HG03095 (cell line): ENCODE measurements around the gene LRFN5.

Experiments used
- ATAC-seq: cut with Tn5 transposase; IDR thresholded peaks from one replicate; pipeline ENCODE4 v1.9.1; 2021; ENCODE audit warnings: moderate library complexity; ENCODE audit not compliant: unreplicated experiment

Gene LRFN5

DNA sequence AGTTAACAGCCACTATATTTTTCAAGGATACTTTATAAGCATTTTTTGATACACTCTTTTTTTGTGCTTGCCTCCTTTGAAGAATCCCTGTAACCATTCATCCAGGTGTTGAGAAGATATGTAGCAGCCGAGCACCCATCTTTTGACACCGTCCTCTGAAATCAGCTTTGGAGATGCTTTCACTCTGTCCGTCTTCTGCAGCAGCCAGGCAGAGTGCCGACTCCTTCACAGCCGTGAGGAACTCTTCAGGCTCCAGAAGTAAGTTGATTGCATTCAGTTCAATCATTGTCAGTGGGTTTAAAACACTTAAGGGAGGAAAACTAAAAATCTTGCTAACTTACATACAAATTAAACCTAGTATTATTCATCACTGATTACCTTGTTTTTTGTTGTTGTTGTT lies 160.1 kb downstream of the LRFN5 start:
- ATAC-seq = no peak

DNA sequence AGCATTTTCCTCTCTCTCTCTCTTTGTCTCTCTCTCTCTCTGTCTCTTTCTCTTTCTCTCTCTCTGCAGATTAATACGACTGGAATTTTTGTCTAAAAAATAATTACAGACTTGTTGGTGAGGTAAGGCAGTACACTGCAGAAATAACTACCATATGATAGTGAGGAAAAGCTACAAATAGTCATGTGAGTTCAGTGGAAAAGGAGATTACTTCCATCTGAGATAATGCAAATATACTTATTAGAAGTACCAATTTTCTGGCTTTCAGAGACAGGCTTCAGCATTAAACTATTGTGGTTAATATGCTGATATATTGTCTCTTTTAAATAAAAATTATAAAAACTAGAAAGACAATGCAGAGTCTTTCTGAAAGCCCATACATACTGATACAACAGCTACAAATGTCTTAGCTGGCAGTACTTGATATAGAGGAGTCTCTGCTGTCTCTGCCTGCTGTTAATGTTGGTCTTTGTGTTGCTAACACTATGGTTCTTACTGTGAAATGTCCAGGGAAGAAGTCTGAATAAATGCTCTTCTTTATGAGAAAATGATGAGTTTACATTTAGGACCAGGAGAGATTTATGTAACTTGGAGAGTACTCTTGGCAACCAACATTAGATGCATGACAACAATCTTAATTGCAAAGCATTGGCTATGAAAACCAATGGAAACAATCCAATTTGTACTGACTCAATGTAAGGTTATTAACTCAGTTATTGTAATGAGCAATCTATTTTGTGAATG lies 167.0 kb downstream of the LRFN5 start:
- no peak for ATAC-seq

DNA sequence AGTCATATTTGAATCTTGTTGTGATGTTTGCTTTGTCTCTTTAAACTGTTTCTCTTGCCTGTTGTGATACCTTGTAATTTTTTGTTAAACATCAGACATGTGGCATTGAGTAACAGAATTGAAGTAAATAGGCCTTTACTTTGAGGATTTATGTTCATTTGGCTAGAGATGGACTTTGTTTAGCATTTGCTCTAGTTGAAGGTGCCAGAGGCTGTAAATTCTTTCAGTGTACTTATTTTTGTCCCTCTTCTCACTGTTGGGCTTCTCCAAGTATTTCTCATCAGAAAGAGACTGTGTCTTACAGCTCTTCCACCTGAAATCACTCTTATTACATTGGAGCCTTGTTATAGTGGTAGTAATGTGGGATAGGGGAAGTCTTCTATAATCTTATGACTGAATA lies 175.8 kb downstream of the LRFN5 start:
- no peak for ATAC-seq

DNA sequence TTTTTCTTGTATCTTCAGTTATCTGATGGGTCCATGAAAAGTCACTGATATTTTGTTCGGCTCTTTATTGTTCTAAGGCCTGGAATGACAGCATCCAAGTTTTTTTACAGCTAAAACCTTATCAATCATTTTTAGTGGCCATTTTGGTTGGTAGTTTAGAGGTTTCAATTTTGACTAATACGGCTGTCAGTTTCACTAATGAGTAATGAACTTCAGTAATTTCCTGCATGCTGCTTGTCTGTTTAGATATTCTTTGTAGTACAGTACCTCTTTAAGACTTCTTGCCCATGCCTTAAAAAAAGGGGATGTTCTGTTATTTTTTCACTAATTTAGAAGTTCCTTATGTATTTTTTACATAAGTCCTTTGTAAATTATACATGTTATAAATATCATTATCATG lies 176.7 kb downstream of the LRFN5 start:
- ATAC-seq = no peak

DNA sequence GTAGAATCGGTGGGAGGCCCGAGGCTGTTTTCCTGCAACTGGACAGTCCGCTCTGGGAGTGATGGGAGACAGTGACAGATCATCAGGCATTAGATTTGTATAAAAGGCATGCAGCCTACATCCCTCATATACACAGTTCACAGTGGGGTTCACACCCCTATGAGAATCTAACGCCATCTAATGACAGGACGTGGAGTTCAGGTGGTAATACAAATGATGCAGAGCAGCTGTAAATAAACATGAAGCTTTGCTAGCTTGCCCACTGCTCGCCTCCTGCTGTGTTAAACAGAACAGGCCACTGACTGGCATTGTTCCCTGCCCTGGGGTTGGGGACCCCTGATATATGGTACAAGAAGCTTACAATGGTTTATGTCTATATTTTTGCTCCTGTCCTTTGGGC lies 179.0 kb downstream of the LRFN5 start:
- no peak for ATAC-seq

DNA sequence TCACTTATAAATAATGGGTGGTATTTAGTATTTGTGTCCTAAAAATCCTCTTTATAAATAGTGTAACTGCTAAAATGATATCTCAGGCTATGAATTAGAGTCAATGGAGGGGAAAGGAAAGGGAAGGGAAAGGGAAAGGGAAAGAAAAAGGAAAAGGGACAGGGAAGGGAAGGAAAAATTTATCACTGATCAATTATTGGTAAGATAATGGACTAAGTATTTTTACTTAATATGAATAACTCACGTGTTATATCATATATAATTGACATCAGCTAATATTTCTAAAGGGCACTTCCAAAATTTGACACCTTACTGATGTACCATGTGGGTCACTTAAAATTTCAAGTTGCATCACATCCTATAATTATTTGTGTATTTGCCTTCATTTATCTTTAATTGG lies 193.1 kb downstream of the LRFN5 start:
- ATAC-seq = no peak

DNA sequence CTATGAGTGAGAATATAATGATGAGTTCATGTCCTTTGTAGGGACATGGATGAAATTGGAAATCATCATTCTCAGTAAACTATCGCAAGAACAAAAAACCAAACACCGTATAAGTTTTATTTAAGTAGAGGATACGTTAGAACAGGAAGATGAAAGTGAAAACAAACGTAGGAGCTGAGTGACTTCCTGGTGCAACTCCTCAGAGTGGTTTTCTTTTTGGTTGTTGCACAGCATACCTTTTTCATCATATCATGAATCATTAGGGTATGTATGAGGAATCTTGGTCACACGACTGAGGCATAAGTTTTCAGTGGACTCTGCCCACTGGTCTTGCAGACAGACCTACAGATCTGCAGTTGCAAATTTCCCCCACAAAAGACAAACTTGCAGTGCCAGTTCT lies 199.0 kb downstream of the LRFN5 start:
- ATAC-seq = no peak

DNA sequence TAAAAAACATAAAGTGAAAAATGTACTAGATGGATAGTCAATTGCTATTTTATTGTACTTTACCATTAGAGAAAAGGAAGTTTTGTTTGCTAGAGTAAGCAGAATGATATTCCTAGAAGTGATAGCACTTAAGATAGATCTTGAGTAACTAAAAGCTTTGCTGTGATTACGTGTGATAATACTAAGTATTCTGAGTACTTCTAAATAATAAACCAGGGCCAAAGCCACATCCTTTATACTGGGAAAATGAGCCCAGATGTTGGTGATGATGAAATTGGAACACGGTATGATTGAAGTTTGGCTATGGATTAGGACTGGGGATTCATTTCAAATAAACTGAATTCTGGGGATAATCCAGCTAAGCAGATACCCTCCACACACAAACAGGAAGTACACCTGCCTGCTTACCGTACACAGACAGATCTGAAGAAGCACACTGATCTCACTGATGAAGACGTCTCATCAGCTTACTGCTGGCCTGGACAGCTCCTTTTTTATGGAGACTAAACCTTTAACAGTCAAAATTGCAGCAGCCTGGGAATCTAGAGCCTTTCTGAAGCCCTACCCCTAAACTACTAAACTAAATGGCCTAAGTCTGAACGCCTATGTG lies 199.8 kb downstream of the LRFN5 start:
- no peak for ATAC-seq

DNA sequence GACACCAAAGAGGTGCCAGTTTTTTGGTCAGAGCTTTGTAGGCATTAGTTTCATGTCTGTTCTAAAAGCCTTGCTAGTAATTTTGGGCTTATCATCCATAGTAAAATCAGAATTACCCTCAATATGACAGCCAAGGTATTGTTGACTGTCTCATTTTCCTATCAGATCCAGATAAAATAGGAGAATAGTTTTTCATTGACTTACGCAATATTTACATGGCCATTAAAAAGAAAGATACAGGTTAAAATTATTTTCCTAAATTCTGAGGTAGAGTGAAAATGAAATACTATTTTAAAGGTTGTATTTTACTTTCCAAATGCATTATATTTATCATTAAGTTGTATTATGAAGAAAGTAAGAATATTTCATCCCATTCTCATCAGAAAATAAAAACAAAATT lies 203.7 kb downstream of the LRFN5 start:
- ATAC-seq = no peak

DNA sequence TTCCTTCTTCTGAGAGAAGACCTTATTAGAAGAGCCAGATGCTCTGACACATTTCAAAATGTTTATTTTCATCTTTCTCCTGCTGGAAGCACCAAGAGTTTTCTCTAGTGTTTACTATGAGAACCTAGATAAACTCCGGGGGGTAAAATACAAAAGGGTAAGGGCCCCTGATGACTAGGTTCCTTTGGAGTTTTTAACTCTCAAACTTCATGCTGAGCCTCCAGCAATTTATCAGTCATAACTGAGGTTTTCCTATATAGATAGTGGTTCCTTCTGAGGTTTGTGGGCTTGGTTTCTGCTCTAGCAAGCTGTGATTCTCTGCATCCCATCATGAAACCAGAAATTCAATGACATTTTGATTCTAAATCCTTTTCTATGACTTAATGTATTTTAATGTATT lies 210.9 kb downstream of the LRFN5 start:
- no peak for ATAC-seq

DNA sequence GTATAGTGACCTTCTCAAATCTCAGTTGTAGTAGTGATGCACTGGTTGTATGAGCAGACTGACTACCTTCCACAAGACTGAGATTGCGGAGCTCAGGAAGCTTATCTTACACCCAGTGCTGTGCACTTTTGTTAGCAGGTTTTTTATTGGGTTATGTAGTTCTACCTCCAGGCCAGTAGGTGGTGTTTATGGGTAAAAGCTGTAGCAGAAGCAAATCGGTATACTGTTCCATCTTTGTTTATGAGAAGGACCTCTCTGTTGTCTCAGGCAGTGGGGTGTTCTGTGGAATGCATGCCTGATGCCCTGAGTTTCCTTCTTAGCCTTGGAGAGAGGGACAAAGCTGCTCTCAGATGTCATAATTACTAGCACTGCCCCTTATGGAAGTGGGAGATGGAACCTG lies 217.8 kb downstream of the LRFN5 start:
- ATAC-seq = no peak

DNA sequence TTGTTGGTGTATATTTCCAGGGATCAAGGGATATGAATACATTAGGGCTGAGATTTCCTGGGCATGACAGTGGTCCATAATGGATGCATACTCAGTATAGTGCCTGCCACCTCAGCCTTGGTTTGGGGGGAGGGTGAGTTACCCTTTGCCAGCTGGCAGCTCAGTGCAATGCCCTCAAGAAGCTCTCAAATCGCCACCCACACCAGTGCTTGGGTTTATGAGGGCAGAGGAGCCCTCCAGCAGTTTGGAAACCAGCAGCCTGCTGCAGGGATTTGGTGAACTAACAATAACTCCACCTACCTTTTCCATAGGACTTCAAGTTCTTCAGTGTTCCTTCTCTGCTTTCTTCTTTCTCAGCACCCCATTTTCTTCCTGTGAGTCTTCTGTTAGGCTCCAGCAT lies 218.9 kb downstream of the LRFN5 start:
- no peak for ATAC-seq

DNA sequence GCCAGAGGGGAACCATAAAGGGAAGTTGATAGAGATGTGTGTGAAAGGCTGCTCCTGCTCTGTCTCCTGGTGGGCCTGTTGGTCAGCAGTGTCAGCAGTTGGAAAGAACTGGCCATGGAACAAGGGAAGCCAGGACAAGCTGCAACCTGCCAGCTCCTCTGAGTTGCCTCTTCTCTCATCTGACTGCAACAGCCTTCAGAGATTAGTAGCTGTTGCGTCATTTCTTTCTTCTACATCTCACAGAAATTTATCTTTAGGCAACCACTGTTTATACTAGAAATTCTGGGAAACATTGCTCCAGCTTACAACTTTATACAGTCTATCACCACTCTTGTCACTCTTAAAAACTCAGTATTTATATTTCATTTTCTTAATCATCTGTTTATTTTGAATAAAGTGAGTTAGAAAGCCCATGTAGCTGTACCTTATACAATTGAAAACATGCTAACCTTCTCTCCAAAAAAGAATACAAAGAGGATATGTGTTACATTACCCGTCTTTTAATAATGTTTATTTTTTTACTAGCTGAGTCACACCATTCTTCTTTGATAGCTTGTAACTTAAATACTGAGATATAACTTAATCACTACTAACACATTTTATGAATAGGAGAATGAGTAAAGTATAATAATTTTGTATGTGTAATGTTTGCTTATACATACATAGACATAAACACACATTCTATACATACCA lies 224.2 kb downstream of the LRFN5 start:
- no peak for ATAC-seq

DNA sequence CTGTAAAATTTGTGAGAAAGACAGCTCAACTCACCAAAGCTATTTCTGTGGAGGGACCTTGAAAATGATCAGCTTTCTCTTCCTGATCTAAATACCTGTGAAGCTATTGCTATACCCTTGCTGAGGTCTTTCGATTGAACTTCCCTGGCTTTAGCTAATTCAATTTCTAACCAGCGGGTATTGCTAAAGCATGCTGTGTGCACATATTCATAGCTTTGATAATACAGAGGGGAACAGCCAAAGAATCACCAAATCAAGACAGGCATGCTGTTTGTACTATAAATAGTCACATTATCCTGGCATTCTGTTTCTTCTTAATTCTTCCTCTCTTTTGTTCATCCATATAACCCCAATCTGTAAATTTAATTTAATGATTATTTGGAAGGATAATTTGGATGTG lies 233.0 kb downstream of the LRFN5 start:
- no peak for ATAC-seq

DNA sequence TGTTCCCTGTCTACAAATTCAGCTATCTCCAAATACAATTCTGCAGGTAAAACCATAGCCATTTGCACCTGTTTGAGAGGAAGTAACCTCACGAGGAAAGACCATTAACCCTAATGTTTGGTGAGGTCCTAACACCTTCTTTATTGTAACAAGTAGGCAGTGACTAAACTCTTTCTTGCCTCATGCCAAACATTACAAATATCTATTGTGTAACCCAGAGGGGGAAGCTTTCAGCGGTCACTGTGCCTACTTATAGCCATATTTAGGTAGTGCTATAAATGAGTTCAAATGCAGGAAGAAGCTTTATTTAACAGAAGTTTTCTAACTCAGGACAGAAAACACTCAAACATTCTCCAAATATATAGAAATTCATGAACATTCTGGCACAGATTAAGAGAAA lies 252.7 kb downstream of the LRFN5 start:
- ATAC-seq = no peak

DNA sequence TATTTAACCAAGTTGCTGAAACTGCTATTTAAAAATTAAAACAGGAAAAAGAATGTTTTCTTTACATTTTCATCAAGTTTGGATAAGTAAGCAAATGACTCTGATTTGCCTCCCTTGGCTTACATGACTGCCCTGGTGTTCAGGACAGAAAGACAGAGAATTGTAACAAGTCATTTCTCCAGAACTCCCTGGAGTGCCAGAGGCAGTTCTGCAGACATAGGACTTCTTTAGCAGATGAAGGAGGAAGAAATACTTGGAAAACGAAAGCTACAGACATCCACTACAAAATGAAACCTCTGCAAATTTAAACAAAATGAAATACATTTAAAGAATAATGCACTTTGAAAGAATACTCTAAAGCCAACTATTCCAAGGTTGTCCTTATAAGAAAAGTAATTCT lies 253.9 kb downstream of the LRFN5 start:
- no peak for ATAC-seq

DNA sequence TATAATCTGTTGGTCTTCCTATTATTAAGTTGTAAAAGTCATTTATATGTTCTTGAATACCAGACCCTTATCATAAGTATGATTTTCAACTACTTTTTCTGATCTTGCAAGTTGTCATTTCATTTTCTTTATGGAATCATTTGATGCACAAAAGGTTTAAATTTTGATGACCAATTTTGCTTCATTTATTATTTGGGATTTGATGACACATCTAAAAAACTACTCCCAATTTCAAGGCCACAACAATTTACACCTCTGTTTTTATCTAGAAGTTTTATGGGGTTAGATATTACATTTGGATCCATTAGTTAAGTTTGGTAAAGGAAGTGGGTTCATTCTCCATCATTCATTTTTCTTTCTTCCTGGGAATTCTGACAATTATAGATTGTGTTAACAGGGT lies 259.2 kb downstream of the LRFN5 start:
- no peak for ATAC-seq

DNA sequence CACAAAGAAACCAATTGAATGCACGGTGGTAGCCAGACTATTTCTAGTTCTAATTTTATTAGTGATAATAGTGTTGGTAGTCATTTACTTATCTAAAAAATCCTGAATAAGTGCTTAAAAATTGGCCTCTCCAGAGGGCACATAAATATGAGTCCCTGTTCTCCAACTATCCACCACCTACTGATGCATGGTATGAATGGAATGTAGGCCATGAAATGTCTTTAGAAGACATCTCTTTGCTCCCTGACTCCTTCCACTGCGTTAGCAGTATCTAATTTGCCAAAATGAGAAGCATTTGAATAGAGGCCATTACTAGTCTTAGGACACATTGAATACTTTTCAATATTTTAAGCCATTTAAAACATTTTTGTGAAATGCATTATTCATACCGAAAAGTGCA lies 261.7 kb downstream of the LRFN5 start:
- ATAC-seq = no peak

DNA sequence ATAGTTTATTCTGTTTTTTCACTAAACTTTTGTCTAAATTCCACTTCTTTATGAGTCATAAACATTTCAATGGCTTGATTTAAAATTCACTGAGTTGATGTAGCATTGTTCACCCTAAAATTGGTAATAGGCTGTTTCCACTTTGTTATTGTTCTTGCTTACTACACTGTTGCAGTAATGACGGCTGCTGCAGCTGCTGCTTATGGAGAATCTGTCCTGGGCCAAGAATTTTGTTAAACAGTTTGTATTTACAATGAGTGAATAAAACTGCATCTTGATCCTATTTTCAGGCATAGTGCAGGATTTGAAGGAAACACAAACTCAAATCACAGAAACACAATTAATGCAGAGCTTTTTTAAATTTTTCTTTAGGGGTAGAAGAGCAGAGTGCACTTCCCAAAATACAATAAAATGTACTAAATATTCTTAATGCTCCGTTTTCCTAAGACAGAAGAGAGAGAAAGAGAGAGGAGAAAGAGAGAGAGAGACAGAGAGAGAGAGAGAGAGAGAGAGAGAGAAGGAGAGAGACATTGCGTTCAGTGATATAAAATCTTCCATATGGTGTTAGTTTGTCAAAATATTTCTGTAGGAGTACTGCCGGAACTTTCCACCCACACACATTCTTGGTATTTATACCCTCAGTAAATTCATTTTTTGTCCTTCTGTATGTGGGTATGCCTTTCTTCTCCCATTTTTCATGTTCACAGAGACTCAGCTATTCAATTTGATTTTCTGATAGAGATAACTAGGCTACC lies 266.4 kb downstream of the LRFN5 start:
- ATAC-seq = no peak

DNA sequence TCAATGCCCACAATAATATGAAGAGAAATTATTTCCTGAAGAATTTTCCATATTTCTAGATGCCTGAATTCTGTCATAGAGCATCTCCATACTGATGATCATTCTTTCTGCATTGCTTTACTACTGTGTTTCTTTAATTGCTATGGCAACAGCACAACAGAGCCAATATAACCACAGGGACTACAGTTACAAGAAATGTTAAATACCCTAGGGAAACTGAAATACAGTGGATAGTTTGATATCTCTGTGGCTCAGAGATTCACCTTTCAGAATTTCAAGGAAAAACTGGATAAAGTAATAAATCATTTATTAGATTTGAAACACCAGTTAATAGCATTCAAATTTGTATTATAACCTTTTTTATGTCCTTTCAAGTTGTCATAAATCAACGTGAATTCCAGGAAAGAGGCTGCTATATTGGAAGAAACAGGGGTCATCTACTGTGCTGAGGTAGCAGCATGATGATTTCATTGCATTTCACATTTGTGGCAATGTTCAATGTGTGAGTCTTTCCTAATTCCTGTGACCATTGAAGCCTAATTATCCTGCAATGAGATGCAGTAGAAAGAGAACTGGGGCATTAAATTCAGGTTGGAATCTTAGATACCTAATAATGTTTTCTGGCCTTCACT lies 267.1 kb downstream of the LRFN5 start:
- ATAC-seq = no peak

DNA sequence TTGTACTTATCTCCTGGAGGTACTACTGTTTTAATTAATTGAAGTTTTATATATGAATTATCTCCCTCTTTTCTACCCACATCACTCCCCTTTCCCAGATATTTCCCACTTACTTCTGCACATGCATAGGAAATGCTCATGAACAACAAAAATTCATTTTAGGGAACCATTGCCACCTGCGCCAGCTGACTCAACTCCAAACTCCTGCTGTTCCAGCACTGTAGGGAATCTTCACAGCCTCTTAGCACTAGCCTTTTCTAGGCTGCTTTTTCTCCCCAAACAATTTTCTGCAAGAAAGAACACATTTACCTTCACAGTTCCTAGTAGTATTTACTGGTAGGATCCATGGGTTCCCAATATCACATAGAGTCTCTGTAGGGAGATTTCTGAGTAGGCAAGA lies 268.4 kb downstream of the LRFN5 start:
- ATAC-seq = no peak
